ENCODE results near the gene HIPK2.

Gene HIPK2

DNA sequence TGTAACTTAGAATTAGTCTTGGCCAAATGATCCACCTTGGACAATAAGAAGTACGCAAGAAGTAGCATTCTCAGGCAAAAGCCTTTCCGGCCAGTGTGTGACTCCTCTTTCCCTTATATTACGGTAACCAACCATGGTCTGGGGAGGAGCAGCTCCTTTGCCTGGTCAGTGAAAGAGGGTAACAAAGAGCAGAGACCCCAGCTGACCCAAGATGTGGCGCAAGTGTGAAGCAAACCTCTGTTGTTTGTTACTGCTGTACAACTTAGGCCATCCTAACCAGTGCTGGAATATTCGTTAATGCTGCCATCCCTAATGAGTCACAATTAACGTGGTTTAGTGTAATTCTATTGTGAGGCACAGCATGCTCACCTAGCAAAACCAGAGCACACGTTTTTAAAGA is 44.0 kb downstream of the HIPK2 start:
- TF ChIP-seq, protein P1, sequence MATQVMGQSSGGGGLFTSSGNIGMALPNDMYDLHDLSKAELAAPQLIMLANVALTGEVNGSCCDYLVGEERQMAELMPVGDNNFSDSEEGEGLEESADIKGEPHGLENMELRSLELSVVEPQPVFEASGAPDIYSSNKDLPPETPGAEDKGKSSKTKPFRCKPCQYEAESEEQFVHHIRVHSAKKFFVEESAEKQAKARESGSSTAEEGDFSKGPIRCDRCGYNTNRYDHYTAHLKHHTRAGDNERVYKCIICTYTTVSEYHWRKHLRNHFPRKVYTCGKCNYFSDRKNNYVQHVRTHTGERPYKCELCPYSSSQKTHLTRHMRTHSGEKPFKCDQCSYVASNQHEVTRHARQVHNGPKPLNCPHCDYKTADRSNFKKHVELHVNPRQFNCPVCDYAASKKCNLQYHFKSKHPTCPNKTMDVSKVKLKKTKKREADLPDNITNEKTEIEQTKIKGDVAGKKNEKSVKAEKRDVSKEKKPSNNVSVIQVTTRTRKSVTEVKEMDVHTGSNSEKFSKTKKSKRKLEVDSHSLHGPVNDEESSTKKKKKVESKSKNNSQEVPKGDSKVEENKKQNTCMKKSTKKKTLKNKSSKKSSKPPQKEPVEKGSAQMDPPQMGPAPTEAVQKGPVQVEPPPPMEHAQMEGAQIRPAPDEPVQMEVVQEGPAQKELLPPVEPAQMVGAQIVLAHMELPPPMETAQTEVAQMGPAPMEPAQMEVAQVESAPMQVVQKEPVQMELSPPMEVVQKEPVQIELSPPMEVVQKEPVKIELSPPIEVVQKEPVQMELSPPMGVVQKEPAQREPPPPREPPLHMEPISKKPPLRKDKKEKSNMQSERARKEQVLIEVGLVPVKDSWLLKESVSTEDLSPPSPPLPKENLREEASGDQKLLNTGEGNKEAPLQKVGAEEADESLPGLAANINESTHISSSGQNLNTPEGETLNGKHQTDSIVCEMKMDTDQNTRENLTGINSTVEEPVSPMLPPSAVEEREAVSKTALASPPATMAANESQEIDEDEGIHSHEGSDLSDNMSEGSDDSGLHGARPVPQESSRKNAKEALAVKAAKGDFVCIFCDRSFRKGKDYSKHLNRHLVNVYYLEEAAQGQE (IDR thresholded peaks at IDR 0.05; ENCODE audit: low read depth), result no peak
- TF ChIP-seq, protein P2, sequence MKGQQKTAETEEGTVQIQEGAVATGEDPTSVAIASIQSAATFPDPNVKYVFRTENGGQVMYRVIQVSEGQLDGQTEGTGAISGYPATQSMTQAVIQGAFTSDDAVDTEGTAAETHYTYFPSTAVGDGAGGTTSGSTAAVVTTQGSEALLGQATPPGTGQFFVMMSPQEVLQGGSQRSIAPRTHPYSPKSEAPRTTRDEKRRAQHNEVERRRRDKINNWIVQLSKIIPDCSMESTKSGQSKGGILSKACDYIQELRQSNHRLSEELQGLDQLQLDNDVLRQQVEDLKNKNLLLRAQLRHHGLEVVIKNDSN (IDR thresholded peaks at IDR 0.05), result no peak
- TF ChIP-seq TEAD4 (IDR thresholded peaks at IDR 0.05) (no peak), FOXM1 (IDR thresholded peaks at IDR 0.05; ENCODE audit: borderline replicate concordance, low read depth) (no peak), RAD21 (IDR thresholded peaks at IDR 0.05; ENCODE audit: low read depth) (no peak), CEBPB (IDR thresholded peaks at IDR 0.05) (no peak), TCF12 (IDR thresholded peaks at IDR 0.05; ENCODE audit: low read depth) (no peak), TAF1 (IDR thresholded peaks at IDR 0.05; ENCODE audit: low read depth) (no peak), EGR1 (IDR thresholded peaks at IDR 0.05) (no peak), YY1 (IDR thresholded peaks at IDR 0.05; ENCODE audit: low read depth) (no peak), NFIC (IDR thresholded peaks at IDR 0.05) (no peak), CREB1 (IDR thresholded peaks at IDR 0.05; ENCODE audit: low read depth) (no peak), ZBTB7A (IDR thresholded peaks at IDR 0.05; ENCODE audit: low read depth) (no peak), EP300 (IDR thresholded peaks at IDR 0.05; ENCODE audit: borderline replicate concordance) (no peak)
- TF ChIP-seq, protein P3, sequence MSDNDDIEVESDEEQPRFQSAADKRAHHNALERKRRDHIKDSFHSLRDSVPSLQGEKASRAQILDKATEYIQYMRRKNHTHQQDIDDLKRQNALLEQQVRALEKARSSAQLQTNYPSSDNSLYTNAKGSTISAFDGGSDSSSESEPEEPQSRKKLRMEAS (IDR thresholded peaks at IDR 0.05), result no peak

DNA sequence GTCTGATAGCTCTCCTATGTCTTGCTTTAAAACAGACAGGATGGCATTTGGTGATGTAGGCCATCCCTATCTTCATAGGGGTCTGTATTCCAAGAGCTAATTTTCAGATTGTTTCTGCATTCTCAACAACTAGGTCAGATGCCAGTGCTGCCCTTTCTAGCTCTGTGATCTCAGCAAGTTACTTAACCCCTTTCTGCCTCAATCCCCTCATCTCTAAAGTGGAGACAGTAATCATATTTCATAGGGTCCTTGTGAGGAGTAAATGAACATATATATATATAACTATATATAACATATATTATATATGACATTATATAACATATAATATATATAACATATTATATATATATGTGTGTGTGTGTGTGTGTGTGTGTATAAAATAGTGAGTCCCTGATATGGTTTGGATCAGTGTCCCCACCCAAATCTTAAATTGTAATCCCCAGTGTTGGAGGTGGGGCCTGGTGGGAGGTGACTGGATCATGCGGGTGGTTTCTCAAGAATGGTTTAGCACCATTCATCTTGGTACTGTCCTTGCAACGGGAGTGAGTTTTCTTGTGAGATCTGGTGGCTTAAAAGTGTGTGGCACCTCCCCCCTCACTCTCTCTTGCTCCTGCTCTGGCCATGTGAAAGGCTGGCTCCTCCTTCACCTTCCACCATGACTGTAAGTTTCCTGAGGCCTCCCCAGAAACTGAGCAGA is 45.2 kb downstream of the HIPK2 start:
- no peak for TF ChIP-seq ZBTB7A (IDR thresholded peaks at IDR 0.05; ENCODE audit: low read depth)
- peak; percentile 0; the same call in 1 of the 2 replicates for TF ChIP-seq TCF12 (IDR thresholded peaks at IDR 0.05; ENCODE audit: low read depth)

DNA sequence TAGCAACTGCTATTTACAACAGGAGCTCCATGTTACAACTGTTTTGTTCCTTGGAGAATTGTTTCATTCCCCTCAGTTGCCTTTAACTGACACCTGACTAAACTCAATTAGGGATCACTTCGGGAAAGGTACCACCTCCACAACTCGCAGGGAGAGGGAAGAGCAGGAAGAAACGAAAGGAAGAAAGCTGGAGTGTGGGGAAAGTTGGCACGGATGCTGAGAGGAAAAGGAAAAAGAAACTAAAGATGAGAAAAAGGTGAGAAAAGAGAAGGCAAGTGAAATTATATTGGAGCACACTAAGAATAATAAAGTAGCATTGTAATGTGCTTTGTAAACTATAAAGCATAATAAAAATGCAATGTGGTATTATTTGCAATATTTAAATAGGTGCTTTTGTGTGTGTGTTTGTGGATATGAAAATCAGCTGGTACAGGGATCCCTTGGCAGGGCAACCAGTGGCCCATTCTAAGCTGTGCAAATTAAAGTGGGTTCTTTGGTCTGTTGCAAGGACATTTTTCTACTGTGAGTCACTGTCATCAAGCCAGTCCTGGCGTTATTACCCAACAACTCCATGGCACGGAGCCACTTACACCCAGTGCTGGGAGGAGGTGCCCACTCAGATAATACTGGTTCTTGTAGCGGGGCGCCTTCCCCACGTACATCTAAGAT is 45.9 kb downstream of the HIPK2 start:
- TF ChIP-seq, protein P1 (IDR thresholded peaks at IDR 0.05; ENCODE audit: low read depth), result no peak
- TF ChIP-seq NFIC (IDR thresholded peaks at IDR 0.05) (peak; percentile 89), YY1 (IDR thresholded peaks at IDR 0.05; ENCODE audit: low read depth) (no peak), EP300 (IDR thresholded peaks at IDR 0.05; ENCODE audit: borderline replicate concordance) (peak; percentile 36; the same call in 1 of the 2 replicates), TCF12 (IDR thresholded peaks at IDR 0.05; ENCODE audit: low read depth) (peak; percentile 58), CEBPB (IDR thresholded peaks at IDR 0.05) (peak; percentile 98), TEAD4 (IDR thresholded peaks at IDR 0.05) (peak; percentile 84)
- TF ChIP-seq, protein P3 (IDR thresholded peaks at IDR 0.05), result no peak

DNA sequence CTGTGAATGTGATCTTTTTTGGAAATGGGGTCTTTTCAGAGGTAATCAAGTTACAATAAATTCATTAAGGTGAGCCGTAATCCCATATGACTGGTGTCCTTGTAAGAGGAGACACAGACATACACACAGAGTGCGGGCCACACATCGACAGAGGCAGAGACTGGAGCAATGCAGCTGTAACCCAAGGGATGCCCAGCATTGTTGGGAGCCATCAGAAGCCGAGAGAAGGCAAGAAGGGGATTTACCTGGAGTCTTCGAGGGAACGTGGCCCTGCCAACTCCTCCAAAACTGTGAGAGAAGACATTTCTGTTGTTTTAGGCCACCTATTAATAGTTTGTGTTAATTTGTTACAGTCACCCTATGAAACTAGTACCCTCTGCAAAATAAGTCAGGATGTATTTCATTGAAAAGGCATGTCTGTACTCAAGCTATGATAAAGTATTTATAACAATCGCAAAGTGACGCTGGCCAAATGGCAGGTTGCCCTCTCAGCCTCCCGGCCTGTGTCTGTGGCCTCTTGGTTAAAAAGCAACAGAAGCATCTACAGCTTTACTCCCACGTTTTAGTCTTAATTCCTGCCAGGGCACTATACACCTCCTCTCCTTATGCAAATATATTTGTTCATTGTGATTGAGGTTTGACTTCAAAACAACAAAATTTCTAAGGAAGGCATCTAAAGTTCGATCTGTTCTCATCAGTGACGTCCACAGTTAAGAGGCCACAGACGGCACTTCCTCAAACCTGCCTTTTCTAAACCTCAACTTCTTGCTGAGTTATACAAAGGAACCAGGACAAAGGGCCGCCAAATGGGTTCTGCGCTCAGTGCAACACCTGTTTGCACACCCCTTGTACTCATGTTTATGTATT is 46.8 kb downstream of the HIPK2 start:
- no peak for TF ChIP-seq CEBPB (IDR thresholded peaks at IDR 0.05)
- no peak for TF ChIP-seq RAD21 (IDR thresholded peaks at IDR 0.05; ENCODE audit: low read depth)
- no peak for TF ChIP-seq YY1 (IDR thresholded peaks at IDR 0.05; ENCODE audit: low read depth)
- no peak for TF ChIP-seq ZBTB7A (IDR thresholded peaks at IDR 0.05; ENCODE audit: low read depth)
- TF ChIP-seq, protein P1 (IDR thresholded peaks at IDR 0.05; ENCODE audit: low read depth), result no peak
- no peak for TF ChIP-seq TAF1 (IDR thresholded peaks at IDR 0.05; ENCODE audit: low read depth)
- TF ChIP-seq, protein P2 (IDR thresholded peaks at IDR 0.05), result no peak
- TF ChIP-seq TCF12 (IDR thresholded peaks at IDR 0.05; ENCODE audit: low read depth), result no peak
- no peak for TF ChIP-seq CREB1 (IDR thresholded peaks at IDR 0.05; ENCODE audit: low read depth)
- TF ChIP-seq, protein P3 (IDR thresholded peaks at IDR 0.05), result no peak
- TF ChIP-seq NFIC (IDR thresholded peaks at IDR 0.05), result no peak
- TF ChIP-seq EP300 (IDR thresholded peaks at IDR 0.05; ENCODE audit: borderline replicate concordance), result no peak
- no peak for TF ChIP-seq EGR1 (IDR thresholded peaks at IDR 0.05)
- TF ChIP-seq TEAD4 (IDR thresholded peaks at IDR 0.05), result no peak
- TF ChIP-seq FOXM1 (IDR thresholded peaks at IDR 0.05; ENCODE audit: borderline replicate concordance, low read depth), result no peak
